Hepatocyte (in vitro differentiated cells): Measurements from ENCODE around the gene FXYD1.

Source experiments
- EZH2phosphoT487 ChIP-seq: fragments of 200-600 bp; sonication (generic); IDR thresholded peaks from one replicate; pipeline ENCODE4 v1.6.1; 2018; ENCODE audit warnings: antibody characterized with exemption, mild to moderate bottlenecking, low read depth, moderate library complexity; ENCODE audit not compliant: unreplicated experiment, severe bottlenecking
- TF ChIP-seq, protein P1 (sequence below): fragments of 200-600 bp; sonication (generic); IDR thresholded peaks from 2 replicates; pipeline ENCODE4 v1.5.1; 2016; ENCODE audit warnings: antibody characterized with exemption, mild to moderate bottlenecking; ENCODE audit not compliant: poor library complexity

DNA sequence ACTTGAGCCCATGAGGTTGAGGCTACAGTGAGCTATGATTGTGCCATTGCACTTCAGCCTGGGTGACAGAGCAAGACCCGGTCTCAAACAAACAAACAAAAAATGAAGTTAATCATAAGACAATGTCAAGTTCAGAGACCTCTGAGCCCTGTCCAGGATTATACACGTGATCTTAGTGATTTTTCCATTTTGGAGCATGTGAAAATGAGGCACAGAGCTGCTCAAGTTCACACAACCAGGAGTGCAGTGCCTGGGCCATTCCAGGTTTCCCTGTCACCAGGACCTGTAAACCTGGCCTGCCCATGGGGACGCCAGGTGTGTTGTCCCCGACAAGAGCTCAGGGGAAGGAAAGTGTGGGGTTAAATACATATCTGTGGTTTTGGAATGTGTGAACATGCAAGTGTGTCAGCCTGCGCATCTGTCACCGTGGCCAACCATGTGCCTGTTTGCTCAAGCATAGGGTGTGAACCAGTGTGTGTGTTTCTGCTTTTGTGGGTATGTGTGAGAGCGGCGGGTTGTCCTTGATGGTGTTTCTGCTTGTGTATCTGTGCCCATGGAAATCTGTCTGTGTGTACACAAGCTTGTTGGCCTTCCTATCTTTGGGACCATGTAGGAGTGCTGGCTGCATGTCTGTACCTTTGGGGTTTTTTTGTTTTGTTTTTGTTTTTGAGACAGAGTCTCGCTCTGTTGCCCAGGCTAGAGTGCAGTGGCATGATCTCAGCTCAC is 1.5 kb upstream of the FXYD1 start:
- TF ChIP-seq, protein P1, sequence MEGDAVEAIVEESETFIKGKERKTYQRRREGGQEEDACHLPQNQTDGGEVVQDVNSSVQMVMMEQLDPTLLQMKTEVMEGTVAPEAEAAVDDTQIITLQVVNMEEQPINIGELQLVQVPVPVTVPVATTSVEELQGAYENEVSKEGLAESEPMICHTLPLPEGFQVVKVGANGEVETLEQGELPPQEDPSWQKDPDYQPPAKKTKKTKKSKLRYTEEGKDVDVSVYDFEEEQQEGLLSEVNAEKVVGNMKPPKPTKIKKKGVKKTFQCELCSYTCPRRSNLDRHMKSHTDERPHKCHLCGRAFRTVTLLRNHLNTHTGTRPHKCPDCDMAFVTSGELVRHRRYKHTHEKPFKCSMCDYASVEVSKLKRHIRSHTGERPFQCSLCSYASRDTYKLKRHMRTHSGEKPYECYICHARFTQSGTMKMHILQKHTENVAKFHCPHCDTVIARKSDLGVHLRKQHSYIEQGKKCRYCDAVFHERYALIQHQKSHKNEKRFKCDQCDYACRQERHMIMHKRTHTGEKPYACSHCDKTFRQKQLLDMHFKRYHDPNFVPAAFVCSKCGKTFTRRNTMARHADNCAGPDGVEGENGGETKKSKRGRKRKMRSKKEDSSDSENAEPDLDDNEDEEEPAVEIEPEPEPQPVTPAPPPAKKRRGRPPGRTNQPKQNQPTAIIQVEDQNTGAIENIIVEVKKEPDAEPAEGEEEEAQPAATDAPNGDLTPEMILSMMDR: no peak
- TF ChIP-seq EZH2phosphoT487: no peak
